Psoas muscle (tissue), 8 donors: ENCODE measurements around the gene EPS8L3. TPM values are rescaled to one million over a fixed set of nuclear protein-coding genes. Genes with fewer than 3 reads are reported as not detected.

Experiments used
- ATAC-seq, 4 donors: fragments of 200-7000 bp; cut with Tn5 transposase; one replicate each; pipeline ENCODE4 v1.9.1; 2020; ENCODE audit warnings: moderate library complexity in 3 of 4, mild to moderate bottlenecking in 2 of 4
- DNase-seq, 2 donors: peaks; one replicate each; pipeline ENCODE4 v3.0.0-alpha.2; 2020
- H3K27ac ChIP-seq: fragments of 200-600 bp; one replicate; pipeline ENCODE4 v1.8.0; 2022
- H3K27me3 ChIP-seq, 3 donors: fragments of 200-600 bp in 1 of 3; one replicate each; pipeline versions ENCODE4 v1.6.1 to v1.8.0; 2013 to 2022; ENCODE audit warnings: low read length in 2 of 3, mild to moderate bottlenecking in 2 of 3, moderate library complexity in 1 of 3; ENCODE audit not compliant: insufficient read depth in 3 of 3
- H3K36me3 ChIP-seq, 2 donors: fragments of 200-600 bp in 1 of 2; one replicate each; pipeline versions ENCODE4 v1.6.1 to v1.8.0; 2013 to 2022; ENCODE audit warnings: low read depth in 1 of 2, mild to moderate bottlenecking in 1 of 2, moderate library complexity in 1 of 2; ENCODE audit not compliant: insufficient read depth in 1 of 2
- H3K4me1 ChIP-seq: fragments of 200-600 bp; one replicate; pipeline ENCODE4 v1.8.0; 2022
- H3K4me3 ChIP-seq: fragments of 200-600 bp; one replicate; pipeline ENCODE4 v1.8.0; 2022; ENCODE audit warnings: mild to moderate bottlenecking
- H3K9me3 ChIP-seq: fragments of 200-600 bp; one replicate; pipeline ENCODE4 v1.8.0; 2022
- CTCF ChIP-seq: fragments of 200-600 bp; IDR thresholded peaks from one replicate; pipeline ENCODE4 v1.8.0; 2022; ENCODE audit warnings: antibody characterized with exemption
- WGBS, 3 donors: extraction: QIAGEN DNeasy Blood & Tissue Kit; methylation state at CpG; one replicate each; pipeline versions ENCODE4 v1.1.6 to v1.1.7; 2013; 5-methylcytosine and 5-hydroxymethylcytosine counted together
- intact Hi-C, 2 donors: fragments of 100-400 bp; cut with DNase I; formaldehyde crosslinking; loops; one replicate each; pipeline versions ENCODE4 v1.11.0 to v1.14.2; 2022
- polyA plus RNA-seq, 3 donors: library from polyadenylated mRNA; stranded (reverse); fragments of 200-250 nt; gene quantifications; one replicate each; pipeline ENCODE4 v1.2.3, GENCODE V29; 2013
- total RNA-seq, 4 donors: library from RNA; stranded (reverse); fragmentation: NEBNext Ultra II Directional in 2 of 4; extraction: Animal tissue kit (Norgen Biotek cat#: 25700) in 2 of 4; gene quantifications; one replicate each; pipeline versions ENCODE4 v1.2.1 to v1.2.4, GENCODE V29; 2021 to 2023
- donor health status: healthy with polysubstance abuse.
- donor health status: DM: no; HTN: no; CAD: no; lungs with moderate emphysema.
- donor health status: Bipolar disorder and iron deficiency.
- donor health status: healthy.
- donor health status: DM: yes; HTN: yes; CAD: no.
- donor health status: DM: no; HTN: no; CAD: no.
- donor health status: DM: no; HTN: no; CAD: no.
- donor health status: DM: yes; HTN: yes; CAD: no.

EPS8L3 gene
- total and polyA plus RNA-seq, 7 donors, result 0.03 to 0.64 (median 0.57) TPM; not detected in 4

DNA sequence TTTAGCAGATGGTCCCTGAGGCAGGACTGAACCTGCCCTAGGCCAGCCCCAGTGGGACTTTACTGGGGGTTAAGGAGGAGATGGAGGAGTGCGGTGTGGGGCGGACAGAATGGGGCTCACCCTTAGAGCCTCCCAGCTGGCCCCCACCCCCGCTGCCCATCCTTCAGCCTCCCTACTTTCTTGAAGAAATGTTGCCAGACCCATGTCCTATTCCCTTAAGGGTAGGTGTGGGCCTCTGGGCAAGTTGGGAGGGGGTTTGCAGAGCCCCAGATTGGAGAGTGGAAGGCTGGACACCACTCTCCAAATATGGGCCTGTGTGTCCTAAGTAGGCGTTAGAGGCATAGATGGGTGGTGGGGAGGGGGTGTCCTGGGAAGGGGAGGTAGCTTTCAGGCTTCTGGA, 19.2 kb upstream of the EPS8L3 start:
- no peak overlapping the region for H3K4me3 ChIP-seq
- no peaks in the 10 kb centered on the region for H3K9me3 ChIP-seq
- TF ChIP-seq CTCF, result no peak
- H3K27ac ChIP-seq, result no peak overlapping the region
- ATAC-seq (no peak), DNase-seq (peak in 1 of 2 donors; percentile 22)
- intact Hi-C loops, result no loop called here
- WGBS, 3 donors, result 93 to 95% (median 93%) methylated on average over 4 of the region's 4 CpGs
- H3K4me1 ChIP-seq, result peaks cover 3% of the 10 kb centered on the region
- H3K36me3 ChIP-seq, result no peaks in the 10 kb centered on the region
- no peaks in the 10 kb centered on the region for H3K27me3 ChIP-seq

DNA sequence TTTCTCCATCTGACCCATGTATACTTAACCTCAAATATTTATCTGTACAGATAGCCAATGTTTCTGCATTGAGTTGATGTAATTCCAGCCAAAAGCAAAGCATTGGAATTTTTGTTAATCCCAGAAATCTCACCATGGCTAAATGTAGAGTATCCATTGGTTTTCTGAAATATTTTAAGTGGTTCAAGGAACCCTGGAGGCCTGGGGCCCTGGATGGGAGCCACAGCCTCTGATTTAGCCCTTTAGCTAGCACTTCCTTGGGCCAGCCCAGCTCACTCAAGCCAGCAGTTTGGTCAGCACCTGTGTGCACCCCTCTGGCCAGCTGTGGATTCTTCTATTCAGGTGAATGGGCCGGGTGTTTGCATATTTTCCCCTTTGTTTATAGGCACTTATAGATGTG, 18.8 kb upstream of the EPS8L3 start:
- no peaks in the 10 kb centered on the region for H3K9me3 ChIP-seq
- intact Hi-C loops, result no loop called here
- no peaks in the 10 kb centered on the region for H3K36me3 ChIP-seq
- no peak overlapping the region for H3K4me3 ChIP-seq
- ATAC-seq (no peak), DNase-seq (peak in 1 of 2 donors; percentile 31)
- no peak overlapping the region for H3K27ac ChIP-seq
- peaks cover 3% of the 10 kb centered on the region for H3K4me1 ChIP-seq
- H3K27me3 ChIP-seq, result no peaks in the 10 kb centered on the region
- 47 to 52% (median 49%) methylated on average over 1 of the region's 1 CpG for WGBS, 3 donors
- TF ChIP-seq CTCF, result no peak

- TF ChIP-seq CTCF, result no peak
- 87 to 92% (median 90%) methylated on average over 2 of the region's 2 CpGs for WGBS, 3 donors
- no peaks in the 10 kb centered on the region for H3K9me3 ChIP-seq
- intact Hi-C loops, result no loop called here
- no peak overlapping the region for H3K27ac ChIP-seq
- ATAC-seq (no peak), DNase-seq (no peak)
- no peaks in the 10 kb centered on the region for H3K27me3 ChIP-seq
- H3K4me1 ChIP-seq, result peaks cover 3% of the 10 kb centered on the region
- H3K36me3 ChIP-seq, result no peaks in the 10 kb centered on the region
- H3K4me3 ChIP-seq, result no peak overlapping the region
Observed at GRCh38 chr1:109781806-109782205, 18.1 kb upstream of the EPS8L3 start.

DNA sequence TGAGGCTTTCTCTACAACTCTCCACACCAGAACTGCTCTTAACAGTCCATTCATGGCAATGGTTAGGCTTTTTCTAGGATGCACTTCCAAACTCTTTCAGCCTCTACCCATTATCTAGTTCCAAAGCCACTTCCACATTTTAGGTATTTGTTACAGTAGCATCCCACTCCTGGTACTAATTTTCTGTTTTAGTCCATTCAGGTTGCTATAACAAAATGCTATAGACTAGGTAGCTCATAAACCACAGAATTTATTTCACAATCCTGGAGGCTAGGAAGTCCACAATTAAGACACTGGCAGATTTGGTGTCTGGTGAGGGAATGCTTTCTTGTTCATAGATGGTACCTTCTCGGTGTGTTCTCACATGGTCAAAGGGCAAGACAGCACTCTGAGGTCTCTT, 17.3 kb upstream of the EPS8L3 start:
- WGBS, 3 donors, result 96 to 97% (median 96%) methylated on average over 1 of the region's 1 CpG
- H3K36me3 ChIP-seq, result no peaks in the 10 kb centered on the region
- no peak overlapping the region for H3K27ac ChIP-seq
- H3K4me1 ChIP-seq, result peaks cover 3% of the 10 kb centered on the region
- TF ChIP-seq CTCF, result no peak
- DNase-seq (no peak), ATAC-seq (no peak)
- intact Hi-C loops, result no loop called here
- no peak overlapping the region for H3K4me3 ChIP-seq
- no peaks in the 10 kb centered on the region for H3K27me3 ChIP-seq
- no peaks in the 10 kb centered on the region for H3K9me3 ChIP-seq

DNA sequence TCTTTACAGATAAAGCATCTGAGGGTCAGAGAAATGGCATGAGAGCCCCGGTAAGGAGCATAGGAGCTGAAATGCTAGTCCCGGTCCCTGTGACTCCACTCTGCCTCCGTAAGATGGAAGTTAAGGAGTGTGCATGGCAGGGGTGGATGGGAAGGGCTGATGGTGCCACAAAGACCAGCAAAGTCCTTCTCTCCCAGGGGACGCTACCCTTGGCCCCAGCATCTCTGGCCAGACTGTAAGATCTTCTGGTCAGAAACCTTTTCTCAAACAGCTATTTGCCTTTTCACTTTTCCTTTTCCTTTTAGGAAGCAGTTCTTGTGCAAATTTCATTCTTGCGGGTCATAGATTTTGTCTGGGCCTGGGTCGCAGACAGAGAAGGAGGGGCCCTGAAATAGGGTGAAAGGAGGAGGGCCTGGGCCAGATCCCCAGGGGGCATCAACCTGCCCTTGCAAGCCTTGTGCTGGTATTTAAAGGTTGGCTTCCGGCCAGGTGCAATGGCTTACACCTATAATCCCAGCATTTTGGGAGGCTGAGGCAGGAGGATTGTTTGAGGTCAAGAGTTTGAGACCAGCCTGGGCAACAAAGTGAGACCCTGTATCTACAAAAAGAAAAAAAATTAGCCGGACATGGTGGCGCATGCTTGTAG, 14.4 kb upstream of the EPS8L3 start:
- Histone ChIP-seq H3K27me3 (no peaks in the 10 kb centered on the region), H3K36me3 (no peaks in the 10 kb centered on the region), H3K4me3 (no peak overlapping the region), H3K4me1 (no peaks in the 10 kb centered on the region), H3K27ac (no peak overlapping the region), H3K9me3 (no peaks in the 10 kb centered on the region)
- intact Hi-C loops, result loop anchor here (1.0 to 5.0 kb wide), 3 partner anchors 134 to 233 kb away; partner anchors contain the start of genes AHCYL1 (in 2 of the 2) and CSF1 (in 1 of the 2)
- ATAC-seq (no peak), DNase-seq (peak in 1 of 2 donors; percentile 34)
- no peak for TF ChIP-seq CTCF
- 95 to 96% (median 95%) methylated on average over 9 of the region's 9 CpGs for WGBS, 3 donors
